Natural killer cell (primary cell): Measurements from ENCODE around the gene SIN3A. TPM values are rescaled to one million over a fixed set of nuclear protein-coding genes. Genes with fewer than 3 reads are reported as not detected.
A peak's percentile ranks its signal among the peaks of the same experiment; 100 is the strongest.

ENCODE experiments used
- ATAC-seq, 3 donors: fragments of 150-1000 bp in 2 of 3; fragments of 200-7000 bp in 1 of 3; cut with Tn5 transposase; 1 replicate in 1 of 3; 2 replicates in 2 of 3; pipeline ENCODE4 v1.10.0; 2021; ENCODE audit warnings: mild to moderate bottlenecking in 2 of 3, moderate library complexity in 2 of 3
- DNase-seq, 2 donors: peaks; one replicate each; pipeline versions ENCODE4 v3.0.0 to v3.0.0-alpha.2; 2013 to 2021; ENCODE audit warnings: mixed read lengths in 1 of 2
- H3K27ac ChIP-seq: one replicate; pipeline ENCODE4 v1.5.1; 2013; ENCODE audit warnings: mild to moderate bottlenecking, low read length
- H3K27me3 ChIP-seq: one replicate; pipeline ENCODE4 v1.6.1; 2013; ENCODE audit warnings: low read length; ENCODE audit not compliant: control insufficient read depth, insufficient read depth
- H3K36me3 ChIP-seq: one replicate; pipeline ENCODE4 v1.6.1; 2013; ENCODE audit warnings: low read length; ENCODE audit not compliant: control insufficient read depth, insufficient read depth
- H3K4me1 ChIP-seq: one replicate; pipeline ENCODE4 v1.6.1; 2013; ENCODE audit warnings: low read length; ENCODE audit not compliant: control insufficient read depth, insufficient read depth
- H3K4me3 ChIP-seq: one replicate; pipeline ENCODE4 v1.5.1; 2013; ENCODE audit warnings: low read length
- H3K9me3 ChIP-seq: one replicate; pipeline ENCODE4 v1.6.1; 2013; ENCODE audit warnings: low read length; ENCODE audit not compliant: control insufficient read depth, insufficient read depth
- H3K27ac Mint-ChIP-seq, 2 donors: one replicate each; pipeline ENCODE4 v1.8.0; 2022; ENCODE audit warnings: mild to moderate bottlenecking in 2 of 2, mixed read lengths in 2 of 2, moderate library complexity in 1 of 2
- H3K27me3 Mint-ChIP-seq, 2 donors: one replicate each; pipeline ENCODE4 v1.8.0; 2022; ENCODE audit warnings: low read depth in 2 of 2, mixed read lengths in 2 of 2
- H3K36me3 Mint-ChIP-seq: one replicate; pipeline ENCODE4 v1.8.0; 2022; ENCODE audit warnings: mixed read lengths
- H3K4me1 Mint-ChIP-seq, 2 donors: one replicate each; pipeline ENCODE4 v1.8.0; 2022; ENCODE audit warnings: mixed read lengths in 2 of 2
- H3K4me3 Mint-ChIP-seq: one replicate; pipeline ENCODE4 v1.8.0; 2022; ENCODE audit warnings: mild to moderate bottlenecking, moderate library complexity, mixed read lengths
- H3K9me3 Mint-ChIP-seq, 2 donors: one replicate each; pipeline ENCODE4 v1.8.0; 2022; ENCODE audit warnings: mixed read lengths in 2 of 2
- WGBS: methylation state at CpG from one replicate; pipeline ENCODE4 v1.1.7; 2013; ENCODE audit warnings: missing lambda C conversion rate; ENCODE audit not compliant: insufficient coverage; 5-methylcytosine and 5-hydroxymethylcytosine counted together
- intact Hi-C: fragments of 100-400 bp; cut with micrococcal nuclease; formaldehyde crosslinking; loops from one replicate; pipeline ENCODE4 v1.14.2; 2022
- total RNA-seq, 4 donors: library from RNA; stranded (reverse); fragments of 120-200 nt in 1 of 4; gene quantifications; one replicate each; pipeline versions ENCODE4 v1.2.3 to v1.2.4, GENCODE V29; 2013 to 2022
- TF ChIP-seq, protein P1 (sequence below): fragments of 200-600 bp; IDR thresholded peaks from one replicate; pipeline ENCODE4 v1.8.0; 2022; ENCODE audit warnings: antibody characterized with exemption

The SIN3A gene
- total RNA-seq, 3 donors from 2014 or later (not counting 1 experiment from before 2014, with no cell fraction given) = 135 to 175 (median 137) TPM

DNA sequence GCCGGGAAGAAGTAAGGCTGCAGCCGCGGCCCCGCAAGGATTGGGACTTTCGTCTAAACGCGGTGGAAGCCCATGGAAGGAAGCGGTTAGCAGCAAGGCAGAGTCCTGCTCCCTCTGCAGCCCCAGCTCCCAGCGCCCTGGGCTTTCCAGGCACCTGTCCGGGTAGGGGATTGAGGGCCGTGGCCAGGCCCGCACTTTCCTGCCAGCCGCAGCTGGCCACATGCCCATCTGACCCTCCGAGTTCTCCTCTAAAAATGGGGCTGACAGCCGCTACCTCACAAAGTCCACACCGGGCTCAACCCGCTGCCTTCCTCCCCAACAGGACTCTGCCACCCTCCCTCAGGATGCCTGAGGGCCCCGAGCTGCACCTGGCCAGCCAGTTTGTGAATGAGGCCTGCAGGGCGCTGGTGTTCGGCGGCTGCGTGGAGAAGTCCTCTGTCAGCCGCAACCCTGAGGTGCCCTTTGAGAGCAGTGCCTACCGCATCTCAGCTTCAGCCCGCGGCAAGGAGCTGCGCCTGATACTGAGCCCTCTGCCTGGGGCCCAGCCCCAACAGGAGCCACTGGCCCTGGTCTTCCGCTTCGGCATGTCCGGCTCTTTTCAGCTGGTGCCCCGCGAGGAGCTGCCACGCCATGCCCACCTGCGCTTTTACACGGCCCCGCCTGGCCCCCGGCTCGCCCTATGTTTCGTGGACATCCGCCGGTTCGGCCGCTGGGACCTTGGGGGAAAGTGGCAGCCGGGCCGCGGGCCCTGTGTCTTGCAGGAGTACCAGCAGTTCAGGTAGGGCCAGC is 102.7 kb downstream of the SIN3A start:
- 58% methylated on average over 46 of the region's 46 CpGs for WGBS
- ATAC-seq (no peak), DNase-seq (peak in 1 of 2 donors; percentile 24)

DNA sequence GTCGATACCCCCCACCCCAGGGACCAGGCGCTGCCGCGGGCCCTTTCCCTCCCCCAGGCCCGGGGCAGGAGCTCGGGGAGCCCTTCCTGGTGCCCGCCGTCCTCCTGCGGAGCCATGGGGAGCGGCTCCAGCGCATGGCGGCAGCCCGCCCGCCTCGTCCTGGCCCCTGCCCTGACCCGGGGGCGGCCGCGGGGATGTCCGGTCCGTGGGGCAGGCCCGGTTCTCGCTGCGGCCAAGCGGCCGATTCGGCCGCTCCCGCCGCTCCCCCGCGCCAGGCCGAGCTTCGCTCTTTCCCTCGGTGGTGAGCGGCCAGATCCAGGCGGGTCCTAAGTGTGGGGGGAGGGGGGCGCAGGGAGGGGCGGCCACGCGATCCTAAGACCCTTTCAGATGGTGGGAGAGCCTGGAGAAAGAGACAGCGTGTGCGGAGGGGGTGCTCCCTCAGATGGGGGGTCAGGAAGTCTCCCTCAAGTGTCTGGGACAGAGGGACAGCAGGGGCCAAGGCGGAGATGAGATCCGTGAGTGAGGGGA is 103.4 kb downstream of the SIN3A start:
- Mint-ChIP-seq H3K27me3 (no peaks in the 10 kb centered on the region), H3K27ac (peak overlapping the region; percentile 95 to 97), H3K36me3 (peaks cover 7% of the 10 kb centered on the region), H3K9me3 (peaks cover 2 to 8% of the 10 kb centered on the region in 2 donors), H3K4me3 (peak overlapping the region; percentile 91), H3K4me1 (peaks cover 34 to 44% of the 10 kb centered on the region in 2 donors)
- intact Hi-C loops = no loop called here
- 4% methylated on average over 45 of the region's 45 CpGs for WGBS
- Histone ChIP-seq H3K9me3 (peaks cover 29% of the 10 kb centered on the region), H3K36me3 (no peaks in the 10 kb centered on the region), H3K4me1 (peaks cover 53% of the 10 kb centered on the region), H3K4me3 (peak overlapping the region; percentile 66), H3K27ac (peak overlapping the region; percentile 98), H3K27me3 (no peaks in the 10 kb centered on the region)
- TF ChIP-seq, protein P1, sequence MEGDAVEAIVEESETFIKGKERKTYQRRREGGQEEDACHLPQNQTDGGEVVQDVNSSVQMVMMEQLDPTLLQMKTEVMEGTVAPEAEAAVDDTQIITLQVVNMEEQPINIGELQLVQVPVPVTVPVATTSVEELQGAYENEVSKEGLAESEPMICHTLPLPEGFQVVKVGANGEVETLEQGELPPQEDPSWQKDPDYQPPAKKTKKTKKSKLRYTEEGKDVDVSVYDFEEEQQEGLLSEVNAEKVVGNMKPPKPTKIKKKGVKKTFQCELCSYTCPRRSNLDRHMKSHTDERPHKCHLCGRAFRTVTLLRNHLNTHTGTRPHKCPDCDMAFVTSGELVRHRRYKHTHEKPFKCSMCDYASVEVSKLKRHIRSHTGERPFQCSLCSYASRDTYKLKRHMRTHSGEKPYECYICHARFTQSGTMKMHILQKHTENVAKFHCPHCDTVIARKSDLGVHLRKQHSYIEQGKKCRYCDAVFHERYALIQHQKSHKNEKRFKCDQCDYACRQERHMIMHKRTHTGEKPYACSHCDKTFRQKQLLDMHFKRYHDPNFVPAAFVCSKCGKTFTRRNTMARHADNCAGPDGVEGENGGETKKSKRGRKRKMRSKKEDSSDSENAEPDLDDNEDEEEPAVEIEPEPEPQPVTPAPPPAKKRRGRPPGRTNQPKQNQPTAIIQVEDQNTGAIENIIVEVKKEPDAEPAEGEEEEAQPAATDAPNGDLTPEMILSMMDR = no peak
- DNase-seq (no peak), ATAC-seq (peak in 1 of 3 donors; percentile 15)

More for the DNA sequence above, 102.7 kb downstream of the SIN3A start:
- Histone ChIP-seq H3K36me3 (no peaks in the 10 kb centered on the region), H3K27ac (peak overlapping the region; percentile 98), H3K4me1 (peaks cover 53% of the 10 kb centered on the region), H3K27me3 (no peaks in the 10 kb centered on the region), H3K9me3 (peaks cover 29% of the 10 kb centered on the region), H3K4me3 (peak overlapping the region; percentile 40)
- H3K4me3 Mint-ChIP-seq = peak overlapping the region; percentile 86
- intact Hi-C loops = no loop called here
- H3K27ac Mint-ChIP-seq = peak overlapping the region; percentile 95 to 97
- TF ChIP-seq, protein P1 = no peak
- H3K27me3 Mint-ChIP-seq = no peaks in the 10 kb centered on the region
- peaks cover 2 to 8% of the 10 kb centered on the region in 2 donors for H3K9me3 Mint-ChIP-seq
- H3K36me3 Mint-ChIP-seq = peaks cover 7% of the 10 kb centered on the region
- peaks cover 34 to 46% of the 10 kb centered on the region in 2 donors for H3K4me1 Mint-ChIP-seq

DNA sequence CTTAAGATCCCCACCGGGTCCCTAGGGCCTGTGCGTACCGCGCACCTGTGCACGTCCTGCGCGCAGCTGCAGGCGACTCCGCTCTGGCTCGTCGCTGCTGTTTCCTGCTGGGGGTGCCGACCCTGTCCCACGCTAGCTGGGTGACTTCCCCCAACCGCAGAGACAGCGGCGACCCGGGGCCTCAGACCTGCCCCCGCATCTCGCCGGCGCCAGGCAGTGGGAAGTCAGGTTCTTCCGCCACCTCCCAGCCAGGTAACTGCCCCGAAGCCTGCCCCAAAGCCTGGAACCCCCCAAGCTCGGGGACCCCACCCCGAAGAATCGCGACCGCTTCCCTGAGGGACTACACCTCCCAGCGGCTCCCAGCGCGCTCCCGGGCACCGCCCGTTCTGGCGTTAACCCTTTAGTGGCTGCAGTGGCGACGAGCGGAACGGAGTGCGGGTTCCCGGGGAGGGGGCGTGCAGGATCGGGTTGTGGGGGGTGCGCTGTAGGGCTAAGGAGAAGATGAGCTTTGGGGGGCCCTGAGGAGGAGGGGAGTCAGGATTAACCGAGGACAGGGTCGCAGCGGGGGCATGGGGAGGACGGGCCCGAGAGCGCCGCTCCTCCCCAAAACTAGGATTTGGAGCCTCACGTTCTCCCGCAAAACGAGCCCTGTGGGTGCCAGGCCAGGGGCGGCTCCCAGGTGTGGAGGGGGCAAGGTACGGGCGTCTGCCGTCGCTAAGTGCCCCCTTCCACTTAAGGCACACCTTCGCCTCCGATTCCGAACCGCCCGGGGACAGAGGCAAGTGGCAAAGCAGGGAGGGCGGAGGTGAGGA is 104.1 kb downstream of the SIN3A start:
- H3K9me3 Mint-ChIP-seq = peaks cover 2 to 8% of the 10 kb centered on the region in 2 donors
- no peaks in the 10 kb centered on the region for H3K36me3 ChIP-seq
- peaks cover 7% of the 10 kb centered on the region for H3K36me3 Mint-ChIP-seq
- no peaks in the 10 kb centered on the region for H3K27me3 Mint-ChIP-seq
- 2% methylated on average over 65 of the region's 65 CpGs for WGBS
- peak overlapping the region; percentile 72 for H3K27ac ChIP-seq
- H3K4me3 ChIP-seq = peak overlapping the region; percentile 66
- H3K27ac Mint-ChIP-seq = peak overlapping the region; percentile 95 to 97
- peaks cover 53% of the 10 kb centered on the region for H3K4me1 ChIP-seq
- TF ChIP-seq, protein P1 = no peak
- H3K9me3 ChIP-seq = peaks cover 29% of the 10 kb centered on the region
- peak overlapping the region; percentile 91 for H3K4me3 Mint-ChIP-seq
- intact Hi-C loops = no loop called here
- peaks cover 34 to 44% of the 10 kb centered on the region in 2 donors for H3K4me1 Mint-ChIP-seq
- peak; percentile 39 to 53 (median 48) for ATAC-seq
- no peaks in the 10 kb centered on the region for H3K27me3 ChIP-seq
- peak in 1 of 2 donors; percentile 78 for DNase-seq
